ENCODE results near the gene OLFML1. TPM values are rescaled to one million over a fixed set of nuclear protein-coding genes. Genes with fewer than 3 reads are reported as not detected.

Gene OLFML1
- total and polyA plus RNA-seq, 2 donors, result 0.39 to 2.2 TPM

- Histone ChIP-seq H3K27me3 (ENCODE audit: control insufficient read depth in 2 of 2, insufficient read depth in 1 of 2, low read length in 1 of 2) (no peaks in the 10 kb centered on the region), H3K27ac (ENCODE audit: low read depth in 1 of 2, low read length in 1 of 2) (no peak overlapping the region), H3K4me3 (ENCODE audit: low read length in 2 of 2) (no peak overlapping the region), H3K4me1 (ENCODE audit: control insufficient read depth in 2 of 2, insufficient read depth in 2 of 2, low read length in 2 of 2) (no peaks in the 10 kb centered on the region), H3K36me3 (ENCODE audit: control insufficient read depth in 2 of 2, insufficient read depth in 2 of 2, low read length in 1 of 2) (no peaks in the 10 kb centered on the region), H3K9me3 (ENCODE audit: control insufficient read depth in 2 of 2, insufficient read depth in 1 of 2, low read length in 1 of 2) (no peaks in the 10 kb centered on the region)
- 40% methylated on average over 4 of the region's 4 CpGs for WGBS
- no peak for DNase-seq (ENCODE audit: low read depth in 6 of 9, low spot score in 9 of 9)
Observed at GRCh38 chr11:7498193-7498592, 12.9 kb downstream of the OLFML1 start.

- H3K4me1 ChIP-seq (ENCODE audit: control insufficient read depth in 2 of 2, insufficient read depth in 2 of 2, low read length in 2 of 2), result no peaks in the 10 kb centered on the region
- no peak overlapping the region for H3K27ac ChIP-seq (ENCODE audit: low read depth in 1 of 2, low read length in 1 of 2)
- no peak overlapping the region for H3K4me3 ChIP-seq (ENCODE audit: low read length in 2 of 2)
- WGBS, result 94% methylated on average over 1 of the region's 1 CpG
- H3K9me3 ChIP-seq (ENCODE audit: control insufficient read depth in 2 of 2, insufficient read depth in 1 of 2, low read length in 1 of 2), result no peaks in the 10 kb centered on the region
- H3K27me3 ChIP-seq (ENCODE audit: control insufficient read depth in 2 of 2, insufficient read depth in 1 of 2, low read length in 1 of 2), result no peaks in the 10 kb centered on the region
- no peaks in the 10 kb centered on the region for H3K36me3 ChIP-seq (ENCODE audit: control insufficient read depth in 2 of 2, insufficient read depth in 2 of 2, low read length in 1 of 2)
- no peak for DNase-seq (ENCODE audit: low read depth in 6 of 9, low spot score in 9 of 9)
Observed at GRCh38 chr11:7499081-7499480, 13.8 kb downstream of the OLFML1 start.

DNA sequence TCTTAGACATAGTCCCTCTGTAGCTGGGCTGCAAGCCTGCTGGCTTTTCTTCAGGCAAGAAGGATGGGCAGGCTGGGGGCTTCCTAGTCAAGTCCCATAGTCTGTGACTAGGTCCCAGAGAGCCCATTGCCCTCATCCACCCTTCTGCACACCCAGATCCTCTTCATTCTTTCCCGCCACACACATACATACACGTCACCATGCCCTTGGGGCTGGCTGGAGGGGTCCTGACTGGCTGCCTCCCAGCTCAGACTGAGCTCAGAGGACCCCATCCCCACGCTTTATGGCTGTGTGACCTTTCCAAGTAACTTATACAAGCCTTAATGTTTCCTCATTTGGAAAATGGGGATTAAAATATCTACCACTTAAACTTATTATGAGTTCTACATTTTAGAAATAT lies 14.9 kb downstream of the OLFML1 start:
- Histone ChIP-seq H3K4me3 (ENCODE audit: low read length in 2 of 2) (no peak overlapping the region), H3K36me3 (ENCODE audit: control insufficient read depth in 2 of 2, insufficient read depth in 2 of 2, low read length in 1 of 2) (no peaks in the 10 kb centered on the region), H3K4me1 (ENCODE audit: control insufficient read depth in 2 of 2, insufficient read depth in 2 of 2, low read length in 2 of 2) (no peaks in the 10 kb centered on the region), H3K27ac (ENCODE audit: low read depth in 1 of 2, low read length in 1 of 2) (no peak overlapping the region), H3K9me3 (ENCODE audit: control insufficient read depth in 2 of 2, insufficient read depth in 1 of 2, low read length in 1 of 2) (no peaks in the 10 kb centered on the region), H3K27me3 (ENCODE audit: control insufficient read depth in 2 of 2, insufficient read depth in 1 of 2, low read length in 1 of 2) (no peaks in the 10 kb centered on the region)
- no peak for DNase-seq (ENCODE audit: low read depth in 6 of 9, low spot score in 9 of 9)
- 95% methylated on average over 3 of the region's 3 CpGs for WGBS

DNA sequence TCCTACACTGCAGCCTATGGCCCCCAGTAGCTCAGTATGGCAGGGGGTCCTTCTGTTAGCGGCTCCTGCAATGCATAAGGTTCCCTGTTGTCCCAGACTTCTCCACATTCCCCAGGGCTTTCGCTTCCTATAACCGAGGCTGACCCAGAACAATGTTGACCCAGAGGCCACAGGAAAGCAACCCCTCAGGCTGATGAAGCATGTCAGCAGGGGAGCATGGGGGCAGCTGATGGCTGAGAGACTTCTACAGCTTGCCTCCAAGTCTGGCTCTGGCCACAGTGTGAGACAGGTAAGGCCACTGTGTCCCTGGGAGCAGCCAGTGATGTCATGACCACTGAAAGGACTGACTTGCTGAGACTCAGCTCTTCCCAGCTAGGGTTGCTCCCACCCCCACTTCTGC lies 15.9 kb downstream of the OLFML1 start:
- no peaks in the 10 kb centered on the region for H3K9me3 ChIP-seq (ENCODE audit: control insufficient read depth in 2 of 2, insufficient read depth in 1 of 2, low read length in 1 of 2)
- no peaks in the 10 kb centered on the region for H3K36me3 ChIP-seq (ENCODE audit: control insufficient read depth in 2 of 2, insufficient read depth in 2 of 2, low read length in 1 of 2)
- H3K27ac ChIP-seq (ENCODE audit: low read depth in 1 of 2, low read length in 1 of 2), result no peak overlapping the region
- H3K4me1 ChIP-seq (ENCODE audit: control insufficient read depth in 2 of 2, insufficient read depth in 2 of 2, low read length in 2 of 2), result no peaks in the 10 kb centered on the region
- 96% methylated on average over 3 of the region's 3 CpGs for WGBS
- H3K4me3 ChIP-seq (ENCODE audit: low read length in 2 of 2), result no peak overlapping the region
- no peak for DNase-seq (ENCODE audit: low read depth in 6 of 9, low spot score in 9 of 9)
- H3K27me3 ChIP-seq (ENCODE audit: control insufficient read depth in 2 of 2, insufficient read depth in 1 of 2, low read length in 1 of 2), result no peaks in the 10 kb centered on the region

DNA sequence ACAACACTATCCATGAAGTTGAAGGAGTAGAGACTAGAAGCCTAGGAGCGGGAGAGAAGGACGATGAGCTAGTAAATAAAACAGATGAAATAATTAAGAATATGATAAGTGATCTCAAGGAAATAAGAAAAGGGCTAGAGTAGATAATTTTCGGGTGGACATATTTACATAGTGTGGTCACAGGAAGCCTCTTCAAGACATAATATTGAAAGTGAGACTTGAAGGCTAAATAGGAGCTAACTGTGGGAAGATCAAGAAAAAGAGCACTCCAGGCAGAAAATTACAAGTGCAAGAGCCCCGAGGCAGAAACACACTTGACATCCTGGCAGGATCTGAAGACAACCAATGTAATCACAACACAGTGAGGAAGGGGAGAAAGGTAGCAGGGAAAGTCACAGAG lies 16.6 kb downstream of the OLFML1 start:
- H3K4me3 ChIP-seq (ENCODE audit: low read length in 2 of 2), result no peak overlapping the region
- WGBS, result 95% methylated on average over 4 of the region's 4 CpGs
- no peak for DNase-seq (ENCODE audit: low read depth in 6 of 9, low spot score in 9 of 9)

DNA sequence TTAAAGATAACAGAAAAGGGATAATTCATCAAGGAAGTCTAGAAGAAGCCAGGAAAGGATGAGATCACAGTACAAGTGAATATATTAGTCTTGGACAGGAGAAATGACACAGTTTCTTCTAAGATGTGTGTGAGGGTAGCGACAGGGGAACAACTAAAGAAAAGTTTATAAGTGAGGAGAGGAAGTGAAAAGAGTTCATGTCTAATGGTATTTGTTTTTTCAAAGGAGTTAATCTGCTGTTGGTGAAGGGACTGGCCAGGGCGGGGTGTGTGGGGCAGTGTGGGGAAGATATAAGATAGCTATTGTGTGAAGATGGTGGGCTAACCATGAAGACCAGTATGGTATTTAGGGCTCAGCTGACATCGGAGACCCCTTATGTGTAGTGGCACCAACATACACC lies 20.9 kb downstream of the OLFML1 start:
- Histone ChIP-seq H3K27me3 (ENCODE audit: control insufficient read depth in 2 of 2, insufficient read depth in 1 of 2, low read length in 1 of 2) (peaks cover 0 to under 1% of the 10 kb centered on the region in 2 donors), H3K9me3 (ENCODE audit: control insufficient read depth in 2 of 2, insufficient read depth in 1 of 2, low read length in 1 of 2) (no peaks in the 10 kb centered on the region), H3K36me3 (ENCODE audit: control insufficient read depth in 2 of 2, insufficient read depth in 2 of 2, low read length in 1 of 2) (no peaks in the 10 kb centered on the region), H3K4me1 (ENCODE audit: control insufficient read depth in 2 of 2, insufficient read depth in 2 of 2, low read length in 2 of 2) (peaks cover 0 to 2% of the 10 kb centered on the region in 2 donors), H3K4me3 (ENCODE audit: low read length in 2 of 2) (no peak overlapping the region), H3K27ac (ENCODE audit: low read depth in 1 of 2, low read length in 1 of 2) (no peak overlapping the region)
- no peak for DNase-seq (ENCODE audit: low read depth in 6 of 9, low spot score in 9 of 9)
- 96% methylated on average over 3 of the region's 3 CpGs for WGBS

More for the DNA sequence above, 16.6 kb downstream of the OLFML1 start:
- Histone ChIP-seq H3K27ac (ENCODE audit: low read depth in 1 of 2, low read length in 1 of 2) (no peak overlapping the region), H3K36me3 (ENCODE audit: control insufficient read depth in 2 of 2, insufficient read depth in 2 of 2, low read length in 1 of 2) (no peaks in the 10 kb centered on the region), H3K27me3 (ENCODE audit: control insufficient read depth in 2 of 2, insufficient read depth in 1 of 2, low read length in 1 of 2) (no peaks in the 10 kb centered on the region), H3K9me3 (ENCODE audit: control insufficient read depth in 2 of 2, insufficient read depth in 1 of 2, low read length in 1 of 2) (no peaks in the 10 kb centered on the region), H3K4me1 (ENCODE audit: control insufficient read depth in 2 of 2, insufficient read depth in 2 of 2, low read length in 2 of 2) (no peaks in the 10 kb centered on the region)

DNA sequence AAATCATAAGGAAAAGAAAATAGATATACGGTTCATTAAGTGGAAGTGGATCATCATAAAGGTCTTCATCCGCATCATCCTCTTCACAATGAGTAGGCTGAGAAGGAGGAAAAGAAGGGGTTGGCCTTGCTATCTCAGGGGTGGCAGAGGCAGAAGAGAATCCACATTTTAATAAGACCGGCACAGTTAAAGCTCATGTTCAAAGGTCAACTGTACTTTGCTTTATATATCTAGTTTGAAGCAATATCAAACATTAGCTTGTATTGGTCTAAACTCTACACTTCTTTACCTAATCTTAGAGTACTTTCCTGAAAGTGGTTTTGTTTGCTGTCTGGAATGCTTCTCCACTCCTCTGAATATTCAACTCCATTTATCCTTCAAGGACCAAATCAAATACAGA lies 22.8 kb downstream of the OLFML1 start:
- no peak overlapping the region for H3K27ac ChIP-seq (ENCODE audit: low read depth in 1 of 2, low read length in 1 of 2)
- H3K9me3 ChIP-seq (ENCODE audit: control insufficient read depth in 2 of 2, insufficient read depth in 1 of 2, low read length in 1 of 2), result peaks cover 0 to 4% of the 10 kb centered on the region in 2 donors
- DNase-seq (ENCODE audit: low read depth in 6 of 9, low spot score in 9 of 9), result no peak
- no peaks in the 10 kb centered on the region for H3K36me3 ChIP-seq (ENCODE audit: control insufficient read depth in 2 of 2, insufficient read depth in 2 of 2, low read length in 1 of 2)
- peaks cover 13 to 19% of the 10 kb centered on the region in 2 donors for H3K4me1 ChIP-seq (ENCODE audit: control insufficient read depth in 2 of 2, insufficient read depth in 2 of 2, low read length in 2 of 2)
- H3K4me3 ChIP-seq (ENCODE audit: low read length in 2 of 2), result no peak overlapping the region
- H3K27me3 ChIP-seq (ENCODE audit: control insufficient read depth in 2 of 2, insufficient read depth in 1 of 2, low read length in 1 of 2), result peaks cover 0 to 15% of the 10 kb centered on the region in 2 donors
- WGBS, result 99% methylated on average over 3 of the region's 3 CpGs

DNA sequence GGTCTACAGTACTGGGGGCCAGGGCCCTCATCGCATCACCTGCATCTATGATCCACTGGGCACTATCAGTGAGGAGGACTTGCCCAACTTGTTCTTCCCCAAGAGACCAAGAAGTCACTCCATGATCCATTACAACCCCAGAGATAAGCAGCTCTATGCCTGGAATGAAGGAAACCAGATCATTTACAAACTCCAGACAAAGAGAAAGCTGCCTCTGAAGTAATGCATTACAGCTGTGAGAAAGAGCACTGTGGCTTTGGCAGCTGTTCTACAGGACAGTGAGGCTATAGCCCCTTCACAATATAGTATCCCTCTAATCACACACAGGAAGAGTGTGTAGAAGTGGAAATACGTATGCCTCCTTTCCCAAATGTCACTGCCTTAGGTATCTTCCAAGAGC lies 24.7 kb downstream of the OLFML1 start:
- H3K4me3 ChIP-seq (ENCODE audit: low read length in 2 of 2), result no peak overlapping the region
- no peak for DNase-seq (ENCODE audit: low read depth in 6 of 9, low spot score in 9 of 9)
- no peaks in the 10 kb centered on the region for H3K36me3 ChIP-seq (ENCODE audit: control insufficient read depth in 2 of 2, insufficient read depth in 2 of 2, low read length in 1 of 2)
- peaks cover 16 to 19% of the 10 kb centered on the region in 2 donors for H3K4me1 ChIP-seq (ENCODE audit: control insufficient read depth in 2 of 2, insufficient read depth in 2 of 2, low read length in 2 of 2)
- H3K27ac ChIP-seq (ENCODE audit: low read depth in 1 of 2, low read length in 1 of 2), result no peak overlapping the region
- peaks cover 11 to 30% of the 10 kb centered on the region in 2 donors for H3K27me3 ChIP-seq (ENCODE audit: control insufficient read depth in 2 of 2, insufficient read depth in 1 of 2, low read length in 1 of 2)
- peaks cover 0 to 4% of the 10 kb centered on the region in 2 donors for H3K9me3 ChIP-seq (ENCODE audit: control insufficient read depth in 2 of 2, insufficient read depth in 1 of 2, low read length in 1 of 2)
- 95% methylated on average over 2 of the region's 2 CpGs for WGBS

DNA sequence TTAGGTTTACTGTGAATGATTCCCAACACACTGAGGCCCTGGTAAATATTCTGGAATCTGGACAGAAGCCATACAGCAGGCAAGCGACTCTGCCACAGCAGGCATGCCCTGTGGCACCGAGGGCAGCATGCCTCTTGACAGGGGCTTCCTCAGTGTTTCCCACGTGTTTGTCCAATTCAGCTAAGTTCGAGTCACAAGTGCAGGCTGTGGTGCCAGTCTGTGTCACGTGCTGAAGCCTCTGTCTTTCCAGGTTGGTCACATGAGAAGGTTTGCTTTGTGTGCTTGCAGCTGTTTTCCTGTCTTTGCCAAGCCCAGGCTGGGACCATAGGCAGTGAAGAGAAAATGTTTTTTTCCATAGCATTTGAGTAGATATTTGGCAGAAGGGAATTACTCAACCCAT lies 26.1 kb downstream of the OLFML1 start:
- peak in 1 of 9 donors; percentile 19 for DNase-seq (ENCODE audit: low read depth in 6 of 9, low spot score in 9 of 9)
- WGBS, result 7% methylated on average over 5 of the region's 5 CpGs

More for the DNA sequence above, 26.1 kb downstream of the OLFML1 start:
- Histone ChIP-seq H3K4me1 (ENCODE audit: control insufficient read depth in 2 of 2, insufficient read depth in 2 of 2, low read length in 2 of 2) (peaks cover 16 to 19% of the 10 kb centered on the region in 2 donors), H3K4me3 (ENCODE audit: low read length in 2 of 2) (no peak overlapping the region), H3K27ac (ENCODE audit: low read depth in 1 of 2, low read length in 1 of 2) (peak overlapping the region in 1 of 2 donors; percentile 47), H3K27me3 (ENCODE audit: control insufficient read depth in 2 of 2, insufficient read depth in 1 of 2, low read length in 1 of 2) (peaks cover 14 to 43% of the 10 kb centered on the region in 2 donors), H3K9me3 (ENCODE audit: control insufficient read depth in 2 of 2, insufficient read depth in 1 of 2, low read length in 1 of 2) (peaks cover 0 to 4% of the 10 kb centered on the region in 2 donors), H3K36me3 (ENCODE audit: control insufficient read depth in 2 of 2, insufficient read depth in 2 of 2, low read length in 1 of 2) (no peaks in the 10 kb centered on the region)

Data from thymus (tissue), 11 donors.